Chondrocyte (in vitro differentiated cells): ENCODE results near the gene PHF1. TPM values are rescaled to one million over a fixed set of nuclear protein-coding genes. Genes with fewer than 3 reads are reported as not detected.

Experiments used
- DNase-seq: peaks from one replicate; pipeline ENCODE4 v3.0.0; 2021; ENCODE audit warnings: mixed read lengths, low spot score
- H3K27ac Mint-ChIP-seq: one replicate; pipeline ENCODE4 v1.8.0; 2021; ENCODE audit warnings: mild to moderate bottlenecking, moderate library complexity, mixed read lengths; ENCODE audit not compliant: unreplicated experiment
- H3K27me3 Mint-ChIP-seq: 2 replicates; pipeline ENCODE4 v1.8.0; 2021; ENCODE audit warnings: low read depth, mixed read lengths
- H3K36me3 Mint-ChIP-seq: 2 replicates; pipeline ENCODE4 v1.8.0; 2021; ENCODE audit warnings: low read depth, mixed read lengths
- H3K4me1 Mint-ChIP-seq: 2 replicates; pipeline ENCODE4 v1.8.0; 2021; ENCODE audit warnings: low read depth, mild to moderate bottlenecking, mixed read lengths
- H3K4me3 Mint-ChIP-seq: one replicate; pipeline ENCODE4 v1.8.0; 2021; ENCODE audit warnings: mild to moderate bottlenecking, moderate library complexity, mixed read lengths; ENCODE audit not compliant: unreplicated experiment
- H3K9me3 Mint-ChIP-seq: 2 replicates; pipeline ENCODE4 v1.8.0; 2021; ENCODE audit warnings: low read depth, mixed read lengths
- total RNA-seq: library from RNA; stranded (reverse); gene quantifications from 3 replicates; pipeline ENCODE4 v1.2.1, GENCODE V29; 2021
- TF ChIP-seq, protein P1 (sequence below): fragments of 200-600 bp; sonication (generic); IDR thresholded peaks from 2 replicates; pipeline ENCODE4 v1.5.0; 2021; ENCODE audit warnings: antibody characterized with exemption, mild to moderate bottlenecking, moderate library complexity

PHF1 gene
- total RNA-seq, 1 donor from 2014 or later: 43.2 TPM

DNA sequence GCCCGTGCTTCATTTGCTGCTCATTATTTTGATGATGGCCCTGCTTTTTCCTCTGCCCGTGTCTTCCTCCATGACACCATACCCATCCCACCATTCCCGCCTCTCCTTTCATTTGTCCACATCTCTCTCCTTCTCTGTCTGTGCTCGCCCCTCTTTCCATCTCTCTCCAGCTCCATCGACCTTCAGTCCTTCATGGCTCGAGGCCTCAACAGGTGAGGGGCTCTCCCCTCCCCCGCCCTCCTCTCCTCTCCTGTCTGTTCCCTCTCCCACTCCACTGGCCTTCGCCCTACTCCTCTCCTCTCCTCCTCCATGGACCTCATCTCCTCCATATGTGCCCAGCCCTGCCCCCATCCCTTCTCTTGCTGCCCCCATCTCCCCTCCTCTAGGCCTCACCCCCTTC is 31.5 kb downstream of the PHF1 start:
- H3K36me3 Mint-ChIP-seq: peaks cover 39% of the 10 kb centered on the region
- TF ChIP-seq, protein P1, sequence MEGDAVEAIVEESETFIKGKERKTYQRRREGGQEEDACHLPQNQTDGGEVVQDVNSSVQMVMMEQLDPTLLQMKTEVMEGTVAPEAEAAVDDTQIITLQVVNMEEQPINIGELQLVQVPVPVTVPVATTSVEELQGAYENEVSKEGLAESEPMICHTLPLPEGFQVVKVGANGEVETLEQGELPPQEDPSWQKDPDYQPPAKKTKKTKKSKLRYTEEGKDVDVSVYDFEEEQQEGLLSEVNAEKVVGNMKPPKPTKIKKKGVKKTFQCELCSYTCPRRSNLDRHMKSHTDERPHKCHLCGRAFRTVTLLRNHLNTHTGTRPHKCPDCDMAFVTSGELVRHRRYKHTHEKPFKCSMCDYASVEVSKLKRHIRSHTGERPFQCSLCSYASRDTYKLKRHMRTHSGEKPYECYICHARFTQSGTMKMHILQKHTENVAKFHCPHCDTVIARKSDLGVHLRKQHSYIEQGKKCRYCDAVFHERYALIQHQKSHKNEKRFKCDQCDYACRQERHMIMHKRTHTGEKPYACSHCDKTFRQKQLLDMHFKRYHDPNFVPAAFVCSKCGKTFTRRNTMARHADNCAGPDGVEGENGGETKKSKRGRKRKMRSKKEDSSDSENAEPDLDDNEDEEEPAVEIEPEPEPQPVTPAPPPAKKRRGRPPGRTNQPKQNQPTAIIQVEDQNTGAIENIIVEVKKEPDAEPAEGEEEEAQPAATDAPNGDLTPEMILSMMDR: no peak
- H3K27me3 Mint-ChIP-seq: no peaks in the 10 kb centered on the region
- no peak for DNase-seq
- no peak overlapping the region for H3K4me3 Mint-ChIP-seq
- H3K27ac Mint-ChIP-seq: no peak overlapping the region
- no peaks in the 10 kb centered on the region for H3K9me3 Mint-ChIP-seq
- H3K4me1 Mint-ChIP-seq: no peaks in the 10 kb centered on the region

DNA sequence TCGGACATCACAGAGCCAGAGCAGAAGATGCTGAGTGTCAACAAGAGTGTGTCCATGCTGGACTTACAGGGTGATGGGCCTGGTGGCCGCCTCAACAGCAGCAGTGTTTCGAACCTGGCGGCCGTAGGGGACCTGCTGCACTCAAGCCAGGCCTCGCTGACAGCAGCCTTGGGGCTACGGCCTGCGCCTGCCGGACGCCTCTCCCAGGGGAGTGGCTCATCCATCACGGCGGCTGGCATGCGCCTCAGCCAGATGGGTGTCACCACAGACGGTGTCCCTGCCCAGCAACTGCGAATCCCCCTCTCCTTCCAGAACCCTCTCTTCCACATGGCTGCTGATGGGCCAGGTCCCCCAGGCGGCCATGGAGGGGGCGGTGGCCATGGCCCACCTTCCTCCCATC is 32.2 kb downstream of the PHF1 start:
- Mint-ChIP-seq H3K27ac (no peak overlapping the region), H3K4me1 (no peaks in the 10 kb centered on the region), H3K4me3 (no peak overlapping the region), H3K36me3 (peaks cover 42% of the 10 kb centered on the region), H3K9me3 (no peaks in the 10 kb centered on the region), H3K27me3 (no peaks in the 10 kb centered on the region)
- TF ChIP-seq, protein P1: no peak
- no peak for DNase-seq

DNA sequence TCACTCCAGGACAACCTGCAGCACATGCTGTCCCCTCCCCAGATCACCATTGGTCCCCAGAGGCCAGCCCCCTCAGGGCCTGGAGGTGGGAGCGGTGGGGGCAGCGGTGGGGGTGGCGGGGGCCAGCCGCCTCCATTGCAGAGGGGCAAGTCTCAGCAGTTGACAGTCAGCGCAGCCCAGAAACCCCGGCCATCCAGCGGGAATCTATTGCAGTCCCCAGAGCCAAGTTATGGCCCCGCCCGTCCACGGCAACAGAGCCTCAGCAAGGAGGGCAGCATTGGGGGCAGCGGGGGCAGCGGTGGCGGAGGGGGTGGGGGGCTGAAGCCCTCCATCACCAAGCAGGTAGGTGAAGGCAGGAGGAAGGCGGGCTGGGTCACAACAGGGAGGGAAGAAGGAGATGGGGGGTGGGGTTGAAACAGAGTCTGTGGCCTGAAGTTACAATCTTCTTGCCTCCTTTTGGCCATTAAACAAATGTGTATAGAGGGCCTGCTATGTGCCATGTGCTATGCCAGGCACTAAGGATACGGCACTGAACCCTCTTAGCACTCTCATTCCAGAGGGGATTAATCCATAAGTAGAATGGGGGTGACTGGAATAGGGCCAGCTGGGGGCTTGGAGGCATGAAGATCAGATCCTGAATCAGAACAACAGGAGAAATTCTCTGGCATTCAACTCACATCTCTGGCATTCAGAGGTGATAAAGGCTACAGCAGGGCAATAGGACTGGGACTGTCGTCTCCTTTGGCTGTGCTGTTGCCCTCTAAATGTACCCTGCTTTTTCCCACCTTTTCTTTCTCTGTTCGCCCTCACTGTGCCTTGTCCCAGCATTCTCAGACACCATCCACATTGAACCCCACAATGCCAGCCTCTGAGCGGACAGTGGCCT is 33.0 kb downstream of the PHF1 start:
- DNase-seq: no peak
- no peak overlapping the region for H3K4me3 Mint-ChIP-seq
- no peaks in the 10 kb centered on the region for H3K9me3 Mint-ChIP-seq
- H3K36me3 Mint-ChIP-seq: peaks cover 41% of the 10 kb centered on the region
- TF ChIP-seq, protein P1: no peak
- no peak overlapping the region for H3K27ac Mint-ChIP-seq
- H3K27me3 Mint-ChIP-seq: no peaks in the 10 kb centered on the region
- no peaks in the 10 kb centered on the region for H3K4me1 Mint-ChIP-seq

DNA sequence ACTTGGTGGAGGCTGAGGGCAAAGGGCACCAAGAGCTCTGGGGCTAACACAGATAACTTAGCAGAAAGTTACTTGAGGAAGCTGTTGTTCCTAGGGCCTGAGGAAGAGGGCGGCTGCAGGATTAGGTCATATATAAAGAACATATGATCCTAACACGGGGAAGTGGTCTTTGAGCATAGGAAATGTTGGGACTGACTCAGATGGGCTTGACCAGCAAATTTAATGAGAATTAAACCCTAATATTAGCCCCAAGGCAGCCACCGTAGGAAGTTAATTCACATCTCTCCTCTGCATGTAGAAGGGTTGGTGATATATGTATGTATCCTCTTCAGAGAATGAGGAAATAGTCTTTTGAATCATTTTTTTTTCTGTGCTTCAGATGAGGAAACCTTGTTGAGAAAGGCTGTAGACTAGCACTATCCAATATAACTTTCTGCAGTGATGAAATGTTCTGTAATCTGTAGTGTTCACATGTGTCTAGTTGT is 34.3 kb downstream of the PHF1 start:
- H3K9me3 Mint-ChIP-seq: no peaks in the 10 kb centered on the region
- peaks cover 35% of the 10 kb centered on the region for H3K36me3 Mint-ChIP-seq
- no peak for DNase-seq
- TF ChIP-seq, protein P1: no peak
- no peak overlapping the region for H3K27ac Mint-ChIP-seq
- no peaks in the 10 kb centered on the region for H3K4me1 Mint-ChIP-seq
- H3K27me3 Mint-ChIP-seq: no peaks in the 10 kb centered on the region
- H3K4me3 Mint-ChIP-seq: no peak overlapping the region

DNA sequence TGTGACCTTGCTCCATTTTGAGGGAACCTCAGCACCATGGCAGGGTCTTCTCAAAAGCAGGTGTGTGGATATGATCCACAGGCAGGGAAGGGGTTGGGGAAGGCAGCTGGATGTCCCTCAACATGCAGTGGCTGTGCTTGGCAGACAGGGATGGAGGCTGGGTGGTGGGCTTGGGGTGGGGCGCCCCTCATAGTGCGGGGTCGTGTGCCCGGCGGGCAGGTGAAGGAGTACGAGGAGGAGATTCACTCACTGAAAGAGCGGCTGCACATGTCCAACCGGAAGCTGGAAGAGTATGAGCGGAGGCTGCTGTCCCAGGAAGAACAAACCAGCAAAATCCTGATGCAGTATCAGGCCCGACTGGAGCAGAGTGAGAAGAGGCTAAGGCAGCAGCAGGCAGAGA is 35.5 kb downstream of the PHF1 start:
- H3K27ac Mint-ChIP-seq: no peak overlapping the region
- peaks cover 35% of the 10 kb centered on the region for H3K36me3 Mint-ChIP-seq
- TF ChIP-seq, protein P1: no peak
- H3K27me3 Mint-ChIP-seq: no peaks in the 10 kb centered on the region
- no peaks in the 10 kb centered on the region for H3K4me1 Mint-ChIP-seq
- DNase-seq: no peak
- no peak overlapping the region for H3K4me3 Mint-ChIP-seq
- no peaks in the 10 kb centered on the region for H3K9me3 Mint-ChIP-seq
